Liver (tissue), 9 donors: ENCODE measurements around the gene PRELID2. TPM values are rescaled to one million over a fixed set of nuclear protein-coding genes. Genes with fewer than 3 reads are reported as not detected.

ENCODE experiments used
- DNase-seq: peaks from one replicate; pipeline ENCODE4 v3.0.0-alpha.2; 2017; ENCODE audit warnings: low spot score
- H3K27ac ChIP-seq, 2 donors: one replicate each; pipeline ENCODE4 v1.7.0; 2013; ENCODE audit warnings: inconsistent platforms in 2 of 2, low read length in 2 of 2, control low read depth in 1 of 2, low read depth in 1 of 2, mild to moderate bottlenecking in 1 of 2
- H3K27me3 ChIP-seq, 4 donors: one replicate each; pipeline versions ENCODE4 v1.6.1 to v1.7.0; 2013; ENCODE audit warnings: low read length in 3 of 4, inconsistent platforms in 1 of 4, mild to moderate bottlenecking in 1 of 4, moderate library complexity in 1 of 4; ENCODE audit not compliant: control insufficient read depth in 4 of 4, insufficient read depth in 4 of 4
- H3K36me3 ChIP-seq, 4 donors: one replicate each; pipeline versions ENCODE4 v1.6.1 to v1.7.0; 2013; ENCODE audit warnings: low read length in 3 of 4, mild to moderate bottlenecking in 3 of 4, low read depth in 1 of 4, moderate library complexity in 1 of 4; ENCODE audit not compliant: control insufficient read depth in 4 of 4, insufficient read depth in 3 of 4
- H3K4me1 ChIP-seq, 4 donors: one replicate each; pipeline versions ENCODE4 v1.6.1 to v1.7.0; 2013; ENCODE audit warnings: low read length in 3 of 4, mild to moderate bottlenecking in 3 of 4, moderate library complexity in 1 of 4; ENCODE audit not compliant: control insufficient read depth in 4 of 4, insufficient read depth in 4 of 4
- H3K4me3 ChIP-seq, 3 donors: one replicate each; pipeline versions ENCODE4 v1.6.1 to v1.7.0; 2013; ENCODE audit warnings: low read length in 3 of 3, control low read depth in 1 of 3, low read depth in 1 of 3, mild to moderate bottlenecking in 1 of 3
- H3K9ac ChIP-seq, 2 donors: one replicate each; pipeline ENCODE4 v1.7.0; 2013; ENCODE audit warnings: low read length in 2 of 2, mild to moderate bottlenecking in 2 of 2, moderate library complexity in 2 of 2, control low read depth in 1 of 2, low read depth in 1 of 2
- H3K9me3 ChIP-seq, 4 donors: one replicate each; pipeline versions ENCODE4 v1.6.1 to v1.7.0; 2013; ENCODE audit warnings: low read length in 3 of 4; ENCODE audit not compliant: control insufficient read depth in 4 of 4
- ATF3 ChIP-seq: IDR thresholded peaks from 2 replicates; pipeline ENCODE4 v1.6.1; 2016; ENCODE audit warnings: antibody characterized with exemption
- CTCF ChIP-seq: fragments of 150-350 bp; IDR thresholded peaks from 2 replicates; pipeline ENCODE4 v1.5.1; 2017; ENCODE audit warnings: improper control_type of control experiment, low read depth, low read length; ENCODE audit not compliant: missing input control
- EGR1 ChIP-seq, 2 donors: IDR thresholded peaks; 2 replicates each; pipeline ENCODE4 v1.6.1; 2016 to 2018; ENCODE audit warnings: antibody characterized with exemption in 2 of 2, low read depth in 2 of 2
- FOXA1 ChIP-seq: IDR thresholded peaks from 2 replicates; pipeline ENCODE4 v1.6.1; 2016; ENCODE audit warnings: antibody characterized with exemption
- FOXA2 ChIP-seq: IDR thresholded peaks from 2 replicates; pipeline ENCODE4 v1.6.1; 2016; ENCODE audit warnings: antibody characterized with exemption
- GABPA ChIP-seq, 2 donors: IDR thresholded peaks in 1 of 2; conservative IDR thresholded peaks in 1 of 2; 2 replicates each; pipeline ENCODE4 v1.6.1; 2016; ENCODE audit warnings: antibody characterized with exemption in 2 of 2, mild to moderate bottlenecking in 1 of 2, moderate library complexity in 1 of 2
- HNF4A ChIP-seq, 2 donors: conservative IDR thresholded peaks; 2 replicates each; pipeline ENCODE4 v1.6.1; 2016; ENCODE audit warnings: antibody characterized with exemption in 2 of 2, mild to moderate bottlenecking in 2 of 2
- HNF4G ChIP-seq: IDR thresholded peaks from 2 replicates; pipeline ENCODE4 v1.6.1; 2016; ENCODE audit warnings: antibody characterized with exemption
- JUND ChIP-seq, 2 donors: IDR thresholded peaks; 2 replicates each; pipeline ENCODE4 v1.6.1; 2016; ENCODE audit warnings: antibody characterized with exemption in 2 of 2
- MAX ChIP-seq: IDR thresholded peaks from 2 replicates; pipeline ENCODE4 v1.6.1; 2016; ENCODE audit warnings: antibody characterized with exemption
- NR2F2 ChIP-seq: IDR thresholded peaks from 2 replicates; pipeline ENCODE4 v1.6.1; 2016; ENCODE audit warnings: antibody characterized with exemption
- RAD21 ChIP-seq, 2 donors: IDR thresholded peaks; 2 replicates each; pipeline ENCODE4 v1.6.1; 2016; ENCODE audit warnings: antibody characterized with exemption in 2 of 2, mild to moderate bottlenecking in 2 of 2
- REST ChIP-seq: IDR thresholded peaks from 2 replicates; pipeline ENCODE4 v1.6.1; 2016; ENCODE audit warnings: antibody characterized with exemption, mild to moderate bottlenecking
- RXRA ChIP-seq, 2 donors: IDR thresholded peaks; 2 replicates each; pipeline ENCODE4 v1.6.1; 2017 to 2018; ENCODE audit warnings: antibody characterized with exemption in 2 of 2, mild to moderate bottlenecking in 1 of 2
- SP1 ChIP-seq: IDR thresholded peaks from 2 replicates; pipeline ENCODE4 v1.6.1; 2018; ENCODE audit warnings: antibody characterized with exemption, mild to moderate bottlenecking
- TAF1 ChIP-seq: conservative IDR thresholded peaks from 2 replicates; pipeline ENCODE4 v1.6.1; 2016; ENCODE audit warnings: antibody characterized with exemption, mild to moderate bottlenecking
- YY1 ChIP-seq: IDR thresholded peaks from 2 replicates; pipeline ENCODE4 v1.6.1; 2016; ENCODE audit warnings: antibody characterized with exemption, mild to moderate bottlenecking
- ZBTB33 ChIP-seq: IDR thresholded peaks from 2 replicates; pipeline ENCODE4 v1.6.1; 2016; ENCODE audit warnings: antibody characterized with exemption
- WGBS: extraction: QIAGEN DNeasy Blood & Tissue Kit; methylation state at CpG from one replicate; pipeline ENCODE4 v1.1.7; 2013; 5-methylcytosine and 5-hydroxymethylcytosine counted together
- polyA plus RNA-seq, 2 donors: library from polyadenylated mRNA; stranded (reverse) in 1 of 2; unstranded in 1 of 2; fragments of 200-250 nt in 1 of 2; fragments of >200 nt in 1 of 2; fragmentation: Nextera tagmentation in 1 of 2; extraction: Ambion mirVana in 1 of 2; gene quantifications; one replicate each; pipeline versions ENCODE4 v1.2.1 to v1.2.3, GENCODE V29; 2013 to 2015
- total RNA-seq, 2 donors: library from RNA; depleted of rRNA; stranded (reverse); fragments of >200 nt; gene quantifications; one replicate each; pipeline ENCODE4 v1.2.3, GENCODE V29; 2014
- donor health status: healthy.
- donor health status: healthy.
- donor health status: healthy.
- donor health status: healthy.
- donor health status: healthy.

The PRELID2 gene
- total and polyA plus RNA-seq, 4 donors: 1.1 to 24.9 (median 4.5) TPM

GRCh38 chr5:145826895-145827674 lies 8.1 kb downstream of the PRELID2 start:
- H3K9me3 ChIP-seq: no peaks in the 10 kb centered on the region
- no peak overlapping the region for H3K27ac ChIP-seq
- no peak for TF ChIP-seq REST
- no peak for TF ChIP-seq EGR1 (IDR thresholded peaks at IDR 0.05; ENCODE audit: low read depth in 2 of 2)
- TF ChIP-seq RXRA (IDR thresholded peaks at IDR 0.05): peak; percentile 19 to 38
- TF ChIP-seq ZBTB33: no peak
- no peak for TF ChIP-seq NR2F2
- no peak for TF ChIP-seq MAX
- TF ChIP-seq CTCF: no peak
- TF ChIP-seq TAF1: no peak
- peak; percentile 15 for TF ChIP-seq SP1
- peak; percentile 44 for TF ChIP-seq ATF3
- TF ChIP-seq RAD21 (IDR thresholded peaks at IDR 0.05): peak in 1 of 2 donors; percentile 38
- no peak for TF ChIP-seq GABPA (IDR thresholded peaks at IDR 0.05 in 1 of 2, conservative IDR thresholded peaks at IDR 0.05 in 1 of 2)
- TF ChIP-seq YY1: peak; percentile 63
- TF ChIP-seq JUND (IDR thresholded peaks at IDR 0.05): no peak
- TF ChIP-seq FOXA2: no peak
- no peak for TF ChIP-seq HNF4G
- no peak for TF ChIP-seq FOXA1
- peak; percentile 47 to 50 for TF ChIP-seq HNF4A (conservative IDR thresholded peaks at IDR 0.05)
- H3K9ac ChIP-seq: no peak overlapping the region
- WGBS: 38% methylated on average over 8 of the region's 8 CpGs
- H3K27me3 ChIP-seq: no peaks in the 10 kb centered on the region
- H3K4me3 ChIP-seq: no peak overlapping the region
- DNase-seq: no peak
- no peaks in the 10 kb centered on the region for H3K36me3 ChIP-seq
- H3K4me1 ChIP-seq: peaks cover 7 to 29% (median 23%) of the 10 kb centered on the region in 4 donors
